ENCODE measurements around the gene ZNF613.
"Not testable (repeated sequence)": the region's sequence is repeated elsewhere in the genome, so short reads cannot be mapped to it uniquely, and the experiment has no call there.

DNA sequence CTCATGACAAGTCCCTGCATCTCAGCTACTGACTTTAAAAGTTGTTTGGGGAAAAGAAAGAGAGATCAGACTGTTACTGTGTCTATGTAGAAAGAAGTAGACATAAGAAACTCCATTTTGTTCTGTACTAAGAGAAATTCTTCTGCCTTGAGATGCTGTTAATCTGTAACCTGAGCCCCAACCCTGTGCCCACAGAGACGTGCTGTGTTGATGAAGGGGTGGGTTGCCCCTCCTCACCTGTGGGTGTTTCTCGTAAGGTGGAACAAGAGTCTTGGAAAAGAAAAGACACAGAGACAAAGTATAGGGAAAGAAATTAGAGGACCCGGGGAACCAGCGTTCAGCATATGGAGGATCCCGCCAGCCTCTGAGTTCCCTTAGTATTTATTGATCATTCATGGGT is 19.3 kb upstream of the ZNF613 start:
- TF ChIP-seq, protein P1, sequence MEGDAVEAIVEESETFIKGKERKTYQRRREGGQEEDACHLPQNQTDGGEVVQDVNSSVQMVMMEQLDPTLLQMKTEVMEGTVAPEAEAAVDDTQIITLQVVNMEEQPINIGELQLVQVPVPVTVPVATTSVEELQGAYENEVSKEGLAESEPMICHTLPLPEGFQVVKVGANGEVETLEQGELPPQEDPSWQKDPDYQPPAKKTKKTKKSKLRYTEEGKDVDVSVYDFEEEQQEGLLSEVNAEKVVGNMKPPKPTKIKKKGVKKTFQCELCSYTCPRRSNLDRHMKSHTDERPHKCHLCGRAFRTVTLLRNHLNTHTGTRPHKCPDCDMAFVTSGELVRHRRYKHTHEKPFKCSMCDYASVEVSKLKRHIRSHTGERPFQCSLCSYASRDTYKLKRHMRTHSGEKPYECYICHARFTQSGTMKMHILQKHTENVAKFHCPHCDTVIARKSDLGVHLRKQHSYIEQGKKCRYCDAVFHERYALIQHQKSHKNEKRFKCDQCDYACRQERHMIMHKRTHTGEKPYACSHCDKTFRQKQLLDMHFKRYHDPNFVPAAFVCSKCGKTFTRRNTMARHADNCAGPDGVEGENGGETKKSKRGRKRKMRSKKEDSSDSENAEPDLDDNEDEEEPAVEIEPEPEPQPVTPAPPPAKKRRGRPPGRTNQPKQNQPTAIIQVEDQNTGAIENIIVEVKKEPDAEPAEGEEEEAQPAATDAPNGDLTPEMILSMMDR (IDR thresholded peaks at IDR 0.05; ENCODE audit: borderline replicate concordance, extremely low read depth, low read length, poor library complexity, severe bottlenecking), result not testable (repeated sequence)
- TF ChIP-seq EZH2 (IDR thresholded peaks at IDR 0.05; ENCODE audit: borderline replicate concordance, low read depth, low read length, severe bottlenecking), result not testable (repeated sequence)
